NB4 (cell line): ENCODE results near the gene B4GALNT4.
A peak's percentile ranks its signal among the peaks of the same experiment; 100 is the strongest.

Experiments used
- DNase-seq: peaks from one replicate; pipeline ENCODE4 v3.0.0; 2010; ENCODE audit warnings: low read depth
- H3K4me3 ChIP-seq: one replicate; pipeline ENCODE4 v1.5.1; 2011; ENCODE audit warnings: mild to moderate bottlenecking, low read depth, low read length, moderate library complexity
- CTCF ChIP-seq: IDR thresholded peaks from one replicate; pipeline ENCODE4 v1.5.1; 2012; ENCODE audit warnings: low read depth, low read length
- MAX ChIP-seq: IDR thresholded peaks from 2 replicates; pipeline ENCODE4 v1.6.1; 2011; ENCODE audit warnings: low read depth, low read length
- MYC ChIP-seq: IDR thresholded peaks from 2 replicates; pipeline ENCODE4 v1.6.1; 2011; ENCODE audit warnings: low read depth, low read length
- POLR2A ChIP-seq: IDR thresholded peaks from 2 replicates; pipeline ENCODE4 v1.6.1; 2011; ENCODE audit warnings: mild to moderate bottlenecking; ENCODE audit not compliant: insufficient read length; ENCODE audit errors: extremely low read depth

B4GALNT4 gene

GRCh38 chr11:412641-413119, 43.4 kb downstream of the B4GALNT4 start:
- TF ChIP-seq POLR2A (no peak), MAX (no peak), MYC (no peak), CTCF (no peak)
- no peak overlapping the region for H3K4me3 ChIP-seq
- DNase-seq: no peak

GRCh38 chr11:413120-414081, 44.1 kb downstream of the B4GALNT4 start:
- no peak for TF ChIP-seq POLR2A
- no peak for TF ChIP-seq CTCF
- no peak for TF ChIP-seq MAX
- no peak for DNase-seq
- no peak overlapping the region for H3K4me3 ChIP-seq

GRCh38 chr11:414318-414857, 45.1 kb downstream of the B4GALNT4 start:
- H3K4me3 ChIP-seq: peak overlapping the region; percentile 57
- TF ChIP-seq CTCF (no peak), MAX (peak; percentile 62), POLR2A (no peak), MYC (peak; percentile 47; the same call in 1 of the 2 replicates)
- DNase-seq: peak; percentile 58

GRCh38 chr11:415640-416041, 46.3 kb downstream of the B4GALNT4 start:
- DNase-seq: peak; percentile 44
- H3K4me3 ChIP-seq: no peak overlapping the region
- no peak for TF ChIP-seq POLR2A
- no peak for TF ChIP-seq MYC
- TF ChIP-seq CTCF: peak; percentile 11
- no peak for TF ChIP-seq MAX

- TF ChIP-seq MYC (no peak), MAX (no peak), POLR2A (peak; percentile 30), CTCF (no peak)
- DNase-seq: peak; percentile 61
- H3K4me3 ChIP-seq: peak overlapping the region; percentile 17
These were observed 46.9 kb downstream of the B4GALNT4 start for GRCh38 chr11:416051-416756.
